ENCODE measurements around the gene ZNF492.

DNA sequence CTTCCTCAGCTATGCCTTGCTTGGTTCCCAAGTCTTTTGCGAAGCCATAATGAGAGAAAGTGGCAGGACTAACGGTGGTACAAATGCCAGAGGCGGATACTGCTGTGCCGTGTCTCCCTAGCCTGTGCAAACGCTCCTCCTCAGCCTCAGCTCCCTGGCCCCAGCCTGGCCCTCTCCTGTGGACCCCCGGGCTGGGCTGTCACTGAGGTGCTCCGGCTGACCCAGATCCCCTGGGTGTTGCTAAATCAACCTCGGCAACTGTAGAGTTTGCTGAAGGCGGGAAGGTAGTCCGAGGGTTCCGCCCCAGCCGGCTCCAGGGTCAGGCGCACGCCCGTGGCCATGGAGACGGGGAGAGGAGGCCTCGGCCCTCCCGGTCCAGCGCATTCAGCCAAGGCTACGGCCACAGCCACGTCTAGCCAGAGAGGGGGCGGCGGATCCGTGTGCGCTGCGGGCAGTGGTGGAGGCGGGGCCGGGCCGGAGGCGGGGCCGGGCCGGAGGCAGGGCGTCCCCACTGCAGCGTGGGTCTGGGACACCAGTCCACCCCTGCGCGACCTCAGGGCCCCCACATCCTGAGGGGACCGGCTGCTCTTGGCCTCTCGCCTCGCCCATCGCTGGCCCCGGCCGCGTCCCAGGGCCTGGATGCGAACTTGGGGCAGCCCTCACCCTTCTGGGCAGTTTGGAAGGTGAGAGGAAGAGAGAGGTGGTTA is 16.4 kb upstream of the ZNF492 start:
- TF ChIP-seq CTCF (IDR thresholded peaks at IDR 0.05; ENCODE audit: low read depth, low read length, poor library complexity, severe bottlenecking) (no peak), EZH2phosphoT487 (IDR thresholded peaks at IDR 0.05; ENCODE audit: borderline replicate concordance, low read length) (no peak)

Data from DOHH2 (cell line).